Neutrophil (primary cell): Measurements from ENCODE around the gene LINGO3.
A peak's percentile ranks its signal among the peaks of the same experiment; 100 is the strongest.

Experiments used
- H3K27ac ChIP-seq: fragments of 200-600 bp; sonication (generic); 2 replicates; pipeline ENCODE4 v1.5.1; 2016; ENCODE audit warnings: mild to moderate bottlenecking, moderate library complexity
- H3K27me3 ChIP-seq: fragments of 200-600 bp; sonication (generic); 2 replicates; pipeline ENCODE4 v1.6.0; 2016; ENCODE audit warnings: mild to moderate bottlenecking
- H3K36me3 ChIP-seq: fragments of 200-600 bp; sonication (generic); 2 replicates; pipeline ENCODE4 v1.5.1; 2017
- H3K4me1 ChIP-seq, 2 experiments: fragments of 200-600 bp in 1 of 2; sonication (generic) in 1 of 2; 1 replicate in 1 of 2; 2 replicates in 1 of 2; pipeline versions ENCODE4 v1.5.1 to v1.6.1; 2013 to 2016; ENCODE audit warnings: low read depth in 1 of 2, low read length in 1 of 2, mild to moderate bottlenecking in 1 of 2, moderate library complexity in 1 of 2; ENCODE audit not compliant: control insufficient read depth in 1 of 2, insufficient read depth in 1 of 2
- H3K4me3 ChIP-seq, 2 experiments: fragments of 200-600 bp in 1 of 2; sonication (generic) in 1 of 2; 1 replicate in 1 of 2; 2 replicates in 1 of 2; pipeline ENCODE4 v1.5.1; 2013 to 2016; ENCODE audit warnings: low read depth in 1 of 2, low read length in 1 of 2, mild to moderate bottlenecking in 1 of 2, moderate library complexity in 1 of 2
- H3K9me3 ChIP-seq: fragments of 200-600 bp; sonication (generic); 2 replicates; pipeline ENCODE4 v1.5.1; 2016
- TF ChIP-seq, protein P1 (sequence below): fragments of 200-600 bp; sonication (generic); IDR thresholded peaks from 2 replicates; pipeline ENCODE4 v1.5.1; 2016; ENCODE audit warnings: antibody characterized with exemption

The LINGO3 gene

DNA sequence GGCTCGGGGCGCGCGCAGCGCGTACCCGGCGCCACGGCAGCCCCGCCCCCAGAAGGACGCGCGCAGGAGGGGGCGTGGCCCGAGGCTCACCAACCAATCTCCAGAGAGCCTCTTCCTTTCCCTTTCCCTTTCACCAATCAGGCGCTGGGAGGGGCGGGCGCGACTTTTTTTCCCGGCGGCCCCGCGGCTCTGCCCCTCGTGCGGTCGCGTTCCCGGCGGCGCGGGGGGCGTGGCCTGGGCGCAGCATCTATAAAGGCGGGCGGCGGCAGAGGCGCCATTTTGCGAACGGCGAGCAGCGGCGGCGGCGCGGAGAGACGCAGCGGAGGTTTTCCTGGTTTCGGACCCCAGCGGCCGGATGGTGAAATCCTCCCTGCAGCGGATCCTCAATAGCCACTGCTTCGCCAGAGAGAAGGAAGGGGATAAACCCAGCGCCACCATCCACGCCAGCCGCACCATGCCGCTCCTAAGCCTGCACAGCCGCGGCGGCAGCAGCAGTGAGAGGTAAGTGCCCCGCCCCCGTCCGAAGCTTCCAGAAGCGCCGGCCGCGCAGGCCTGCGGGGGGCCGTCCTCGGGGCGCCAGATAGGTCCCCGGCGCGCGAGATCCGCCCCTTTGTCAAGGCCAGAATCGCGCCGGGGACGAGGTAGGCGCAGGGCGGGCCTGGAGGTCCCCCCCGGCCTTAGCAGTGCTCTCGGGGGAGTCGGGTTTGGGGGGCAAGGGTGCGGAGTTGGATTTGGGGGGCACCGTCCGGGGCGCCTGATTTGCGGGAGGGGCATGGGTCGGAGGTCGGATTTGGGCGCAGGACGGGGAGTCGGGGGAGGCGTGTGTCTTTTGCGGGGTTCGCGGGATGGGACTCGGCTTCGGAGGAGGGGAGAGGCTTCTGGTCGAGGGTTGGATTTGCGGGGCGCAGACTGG lies 38.5 kb downstream of the LINGO3 start:
- no peaks in the 10 kb centered on the region for H3K27me3 ChIP-seq
- peaks cover 78 to 79% of the 10 kb centered on the region in 2 experiments for H3K4me1 ChIP-seq
- peak overlapping the region; percentile 94 to 99 for H3K4me3 ChIP-seq
- H3K36me3 ChIP-seq = peaks cover 35% of the 10 kb centered on the region
- H3K27ac ChIP-seq = peak overlapping the region; percentile 99
- TF ChIP-seq, protein P1, sequence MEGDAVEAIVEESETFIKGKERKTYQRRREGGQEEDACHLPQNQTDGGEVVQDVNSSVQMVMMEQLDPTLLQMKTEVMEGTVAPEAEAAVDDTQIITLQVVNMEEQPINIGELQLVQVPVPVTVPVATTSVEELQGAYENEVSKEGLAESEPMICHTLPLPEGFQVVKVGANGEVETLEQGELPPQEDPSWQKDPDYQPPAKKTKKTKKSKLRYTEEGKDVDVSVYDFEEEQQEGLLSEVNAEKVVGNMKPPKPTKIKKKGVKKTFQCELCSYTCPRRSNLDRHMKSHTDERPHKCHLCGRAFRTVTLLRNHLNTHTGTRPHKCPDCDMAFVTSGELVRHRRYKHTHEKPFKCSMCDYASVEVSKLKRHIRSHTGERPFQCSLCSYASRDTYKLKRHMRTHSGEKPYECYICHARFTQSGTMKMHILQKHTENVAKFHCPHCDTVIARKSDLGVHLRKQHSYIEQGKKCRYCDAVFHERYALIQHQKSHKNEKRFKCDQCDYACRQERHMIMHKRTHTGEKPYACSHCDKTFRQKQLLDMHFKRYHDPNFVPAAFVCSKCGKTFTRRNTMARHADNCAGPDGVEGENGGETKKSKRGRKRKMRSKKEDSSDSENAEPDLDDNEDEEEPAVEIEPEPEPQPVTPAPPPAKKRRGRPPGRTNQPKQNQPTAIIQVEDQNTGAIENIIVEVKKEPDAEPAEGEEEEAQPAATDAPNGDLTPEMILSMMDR = peak; percentile 64
- H3K9me3 ChIP-seq = no peaks in the 10 kb centered on the region

DNA sequence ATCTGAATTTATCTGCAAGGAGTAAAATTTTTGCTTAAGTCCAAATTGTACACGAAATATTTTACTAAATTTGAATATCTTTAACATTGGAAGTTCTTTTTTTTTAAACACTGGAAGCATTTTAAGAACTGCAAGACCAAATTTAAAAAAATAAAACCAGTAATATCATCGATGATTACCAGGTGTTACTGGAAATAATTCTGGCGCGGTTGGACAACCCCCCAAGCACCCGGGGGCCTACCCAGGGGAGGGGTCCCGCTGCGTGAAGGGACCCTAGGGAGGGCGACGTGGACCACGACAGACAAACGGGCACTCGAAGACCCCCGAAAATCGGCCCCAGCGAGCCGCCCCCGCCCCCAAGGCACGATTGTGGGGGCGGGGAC lies 39.1 kb downstream of the LINGO3 start:
- TF ChIP-seq, protein P1 = no peak
- Histone ChIP-seq H3K4me1 (peaks cover 76 to 78% of the 10 kb centered on the region in 2 experiments), H3K36me3 (peaks cover 29% of the 10 kb centered on the region), H3K27me3 (no peaks in the 10 kb centered on the region), H3K9me3 (no peaks in the 10 kb centered on the region), H3K27ac (peak overlapping the region; percentile 99), H3K4me3 (peak overlapping the region; percentile 94 to 99)

DNA sequence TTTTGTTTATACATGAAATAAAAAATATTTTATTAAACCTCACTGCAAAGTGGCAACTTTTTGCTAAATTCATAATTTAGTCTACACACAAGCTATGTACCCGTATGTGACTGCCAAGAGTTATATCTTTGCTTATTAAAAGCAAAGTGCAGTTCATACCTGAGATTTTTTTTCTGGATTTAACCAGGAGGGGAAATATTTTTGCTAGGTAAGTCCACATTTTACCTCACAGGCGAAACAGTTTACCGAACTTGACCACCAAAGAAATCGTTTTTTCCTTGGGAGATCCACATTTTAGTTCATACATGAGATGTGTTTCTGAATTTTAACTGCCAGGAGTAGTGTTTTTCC lies 39.5 kb downstream of the LINGO3 start:
- Histone ChIP-seq H3K4me1 (peaks cover 76 to 78% of the 10 kb centered on the region in 2 experiments), H3K9me3 (no peaks in the 10 kb centered on the region), H3K36me3 (peaks cover 25% of the 10 kb centered on the region), H3K27ac (peak overlapping the region; percentile 99), H3K4me3 (peak overlapping the region; percentile 94 to 99), H3K27me3 (no peaks in the 10 kb centered on the region)
- TF ChIP-seq, protein P1 = no peak

DNA sequence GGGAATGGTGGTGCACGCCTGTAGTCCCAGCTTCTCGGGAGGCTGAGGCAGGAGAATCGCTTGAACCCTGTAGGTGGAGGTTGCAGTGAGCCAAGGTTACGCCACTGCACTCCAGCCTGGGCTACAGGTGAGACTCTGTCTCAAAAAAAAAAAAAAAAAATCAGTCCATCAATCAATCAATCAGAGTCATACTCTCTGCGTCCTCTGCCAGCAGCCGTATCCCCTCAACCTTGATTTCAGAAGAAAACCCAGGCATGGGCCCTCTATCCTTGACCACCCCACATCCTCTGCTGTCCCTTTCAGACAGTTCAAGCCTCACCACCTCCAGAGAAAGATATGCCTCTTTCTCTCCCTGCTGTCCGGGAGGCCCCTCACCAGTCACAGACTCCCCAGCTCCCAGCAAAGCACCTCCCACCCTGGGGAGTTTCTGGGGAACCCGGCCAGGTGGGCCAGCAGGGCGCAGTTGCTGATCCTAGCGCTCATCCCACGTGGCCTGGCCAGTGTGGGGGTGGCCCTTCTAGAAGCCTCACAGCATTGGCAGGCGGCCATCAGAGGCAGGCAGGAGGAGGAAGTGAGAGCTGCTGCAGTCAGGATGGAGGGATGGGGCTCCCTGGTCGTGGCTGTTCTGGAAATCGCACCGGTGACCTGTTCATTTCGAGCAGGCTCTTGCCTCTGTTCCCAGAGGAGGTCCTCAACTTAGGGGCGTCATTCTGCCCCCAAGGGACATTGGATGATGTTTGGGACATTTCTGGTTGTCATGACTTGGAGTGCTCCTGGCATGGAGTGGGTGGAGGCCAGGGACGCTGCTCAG lies 41.6 kb downstream of the LINGO3 start:
- peak overlapping the region; percentile 22 to 38 for H3K4me3 ChIP-seq
- peak overlapping the region; percentile 99 for H3K27ac ChIP-seq
- H3K36me3 ChIP-seq = peaks cover 4% of the 10 kb centered on the region
- H3K9me3 ChIP-seq = no peaks in the 10 kb centered on the region
- H3K27me3 ChIP-seq = no peaks in the 10 kb centered on the region
- H3K4me1 ChIP-seq = peaks cover 59% of the 10 kb centered on the region in 2 experiments
- TF ChIP-seq, protein P1 = peak; percentile 21

DNA sequence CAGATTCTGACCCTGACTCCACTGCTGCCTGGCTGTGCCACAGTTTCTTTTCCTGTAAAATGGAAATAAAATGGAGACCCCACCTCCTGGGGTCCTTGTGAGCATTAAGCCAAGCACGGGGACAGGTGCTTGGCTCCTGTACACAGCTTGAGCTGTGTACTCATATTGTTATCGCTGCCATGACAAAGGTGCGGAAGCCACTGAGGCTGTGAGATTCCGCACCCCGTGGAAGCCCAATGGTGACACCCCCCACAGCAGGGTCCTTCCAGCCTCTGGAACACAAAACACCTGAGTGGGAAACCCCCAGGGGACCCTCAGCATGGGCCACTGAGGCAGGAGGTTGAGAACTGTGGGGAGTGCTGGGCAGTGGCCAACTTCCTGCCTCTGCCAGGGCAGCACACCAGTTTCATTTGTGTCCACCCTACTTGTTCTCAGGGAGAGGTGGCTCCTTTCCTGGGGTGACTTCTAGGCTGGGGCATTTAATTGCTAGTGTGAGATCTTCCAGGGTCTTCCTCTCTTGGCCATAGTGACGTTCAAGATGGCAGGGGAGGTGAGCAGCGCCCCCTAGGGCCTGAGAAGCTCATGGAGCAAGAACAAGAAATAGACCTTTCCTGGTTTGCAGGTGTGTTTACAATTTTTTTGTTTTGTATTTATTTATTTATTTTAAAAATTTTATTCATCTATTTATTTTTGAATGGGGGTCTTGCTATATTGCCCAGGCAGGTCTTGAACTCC lies 46.3 kb downstream of the LINGO3 start:
- H3K27me3 ChIP-seq = no peaks in the 10 kb centered on the region
- TF ChIP-seq, protein P1 = peak; percentile 35
- peaks cover 32 to 33% of the 10 kb centered on the region in 2 experiments for H3K4me1 ChIP-seq
- H3K4me3 ChIP-seq = no peak overlapping the region
- no peaks in the 10 kb centered on the region for H3K36me3 ChIP-seq
- H3K27ac ChIP-seq = no peak overlapping the region
- H3K9me3 ChIP-seq = no peaks in the 10 kb centered on the region
